Measurements from ENCODE around the gene IGF2R.

- TF ChIP-seq ZNF678 (CRISPR knock-in tag; IDR thresholded peaks at IDR 0.05) (no peak), EZH2 (conservative IDR thresholded peaks at IDR 0.05; ENCODE audit: low read depth, low read length) (no peak), NR2C2 (CRISPR knock-in tag; IDR thresholded peaks at IDR 0.05; ENCODE audit: borderline replicate concordance) (no peak), RNF219 (CRISPR knock-in tag; IDR thresholded peaks at IDR 0.05) (no peak), CEBPB (IDR thresholded peaks at IDR 0.05; ENCODE audit: borderline replicate concordance, low read depth, low read length) (no peak), HMGXB4 (CRISPR knock-in tag; IDR thresholded peaks at IDR 0.05; ENCODE audit: borderline replicate concordance in 1 of 2, low read depth in 1 of 2) (no peak), SP2 (CRISPR knock-in tag; IDR thresholded peaks at IDR 0.05) (no peak), HOXA7 (CRISPR knock-in tag; IDR thresholded peaks at IDR 0.05) (no peak), JUNB (CRISPR knock-in tag; IDR thresholded peaks at IDR 0.05; ENCODE audit: borderline replicate concordance) (no peak), POLR2A (IDR thresholded peaks at IDR 0.05; ENCODE audit: insufficient read depth in 1 of 2, low read depth in 2 of 2, low read length in 2 of 2) (no peak)
Observed at GRCh38 chr6:160111806-160112205, 142.9 kb downstream of the IGF2R start.

Data from HepG2 (cell line).